GM21367 (cell line): ENCODE measurements around the gene DUSP19.

Experiments used
- ATAC-seq: cut with Tn5 transposase; IDR thresholded peaks from one replicate; pipeline ENCODE4 v1.9.1; 2021; ENCODE audit not compliant: unreplicated experiment

The DUSP19 gene

GRCh38 chr2:183124222-183124956, 45.8 kb downstream of the DUSP19 start, which contains the start of gene NUP35:
NUP35 (plus strand) TSS chr2:183124443; CDS start chr2:183124458, 15 bp downstream.
- peak; percentile 87 for ATAC-seq

- ATAC-seq: no peak
Observed at GRCh38 chr2:183124957-183125255, 46.4 kb downstream of the DUSP19 start.

GRCh38 chr2:183125659-183126341, 47.3 kb downstream of the DUSP19 start:
- ATAC-seq: no peak

GRCh38 chr2:183126635-183127034, 48.1 kb downstream of the DUSP19 start:
- no peak for ATAC-seq

- ATAC-seq: no peak
Observed at GRCh38 chr2:183134016-183134415, 55.5 kb downstream of the DUSP19 start.

- ATAC-seq: no peak
Observed at GRCh38 chr2:183148955-183149354, 70.4 kb downstream of the DUSP19 start.

GRCh38 chr2:183149489-183149888, 70.9 kb downstream of the DUSP19 start:
- ATAC-seq: no peak
